ENCODE measurements around the gene PXT1. TPM values are rescaled to one million over a fixed set of nuclear protein-coding genes. Genes with fewer than 3 reads are reported as not detected.

PXT1 gene
- not detected in 2 replicates for total RNA-seq (2014; rRNA removed; shearing (Covaris generic))

DNA sequence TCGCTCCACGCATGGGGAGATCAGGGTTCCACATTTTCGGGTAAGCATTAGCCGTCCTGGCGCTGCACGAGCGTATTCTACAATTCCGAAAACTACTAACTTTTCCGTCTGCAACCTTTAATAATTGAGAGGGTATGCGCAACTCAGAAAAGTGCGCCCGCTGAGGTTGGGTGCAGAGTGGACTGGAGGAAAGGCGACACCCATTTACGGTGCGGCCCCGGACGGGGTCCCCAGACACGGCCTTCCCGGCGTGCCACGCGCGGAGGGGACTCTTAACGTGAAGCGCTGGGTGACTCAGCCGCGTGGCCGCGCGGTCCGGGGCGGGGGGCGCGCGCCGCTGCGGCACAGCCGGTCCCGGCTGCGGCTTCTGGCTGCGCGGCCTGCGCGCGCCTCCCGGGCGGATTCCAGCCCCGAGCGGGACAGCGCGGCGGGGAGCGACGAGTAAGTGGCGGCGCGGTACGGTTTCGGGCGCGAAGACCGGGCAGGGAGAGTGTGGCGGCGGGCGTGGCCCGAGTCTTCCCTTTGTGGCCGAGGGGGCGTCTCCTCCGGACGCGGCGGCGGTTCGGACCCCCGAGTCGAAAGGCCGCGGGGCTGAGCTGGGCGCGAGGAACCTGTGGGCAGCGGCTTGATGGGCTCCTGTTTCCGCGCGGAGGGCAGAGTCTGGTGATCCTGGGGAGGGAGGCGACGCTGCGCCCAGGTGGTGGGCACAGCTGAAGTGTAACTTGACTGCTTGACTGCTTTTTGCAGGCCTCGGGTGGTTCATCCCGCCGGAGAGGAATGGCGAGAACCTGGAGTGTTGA lies at the start of gene PXT1, which contains the start of gene KCTD20:
TSS of gene PXT1 (minus strand) at position 184 of the 800 bp plus-strand sequence. CDS start 16,772 bp downstream, outside the sequence.
TSS of gene KCTD20 (plus strand) at position 330 of the 800 bp plus-strand sequence. CDS start 27,098 bp downstream, outside the sequence.

GRCh38 chr6:36387440-36388303 lies 55.0 kb downstream of the PXT1 start, which contains the start of gene ETV7:
TSS of gene ETV7 (minus strand) at chr6:36387669. CDS start at chr6:36387541, 128 bp downstream.

Small RNA genes lying within 50 kb of the gene (small RNA-seq; reads per million reads assigned to genes)
- gene RN7SL502P = not detected

Other genes with a start within 250 kb of the PXT1 start
- gene BRPF3, start 246.1 kb downstream of the PXT1 start, total RNA-seq (2014; rRNA removed; shearing (Covaris generic)) = 11.3 and 13.0 TPM in 2 replicates
- gene PNPLA1, start 172.8 kb downstream of the PXT1 start, total RNA-seq (2014; rRNA removed; shearing (Covaris generic)) = not detected in 2 replicates
- gene BNIP5, start 106.0 kb downstream of the PXT1 start, total RNA-seq (2014; rRNA removed; shearing (Covaris generic)) = not detected in 2 replicates
- 0.05 and 0.23 TPM in 2 replicates for gene ETV7, start 55.2 kb downstream of the PXT1 start, total RNA-seq (2014; rRNA removed; shearing (Covaris generic))
- 23.5 and 24.3 TPM in 2 replicates for gene KCTD20, start 146 bp upstream of the PXT1 start, total RNA-seq (2014; rRNA removed; shearing (Covaris generic))
- 4.9 and 5.5 TPM in 2 replicates for gene STK38, start 104.6 kb upstream of the PXT1 start, total RNA-seq (2014; rRNA removed; shearing (Covaris generic))
- 331 and 464 TPM in 2 replicates for gene SRSF3, start 151.5 kb upstream of the PXT1 start, total RNA-seq (2014; rRNA removed; shearing (Covaris generic))
- gene CDKN1A, start 235.9 kb upstream of the PXT1 start, total RNA-seq (2014; rRNA removed; shearing (Covaris generic)) = 85.1 and 95.9 TPM in 2 replicates